Measurements from ENCODE around the gene IFT52. TPM values are rescaled to one million over a fixed set of nuclear protein-coding genes. Genes with fewer than 3 reads are reported as not detected.
"Not testable (repeated sequence)": the region's sequence is repeated elsewhere in the genome, so short reads cannot be mapped to it uniquely, and the experiment has no call there.

The IFT52 gene
- total RNA-seq, 2 donors from 2014 or later: 19.2 to 24.8 TPM

- no peak for DNase-seq
- intact Hi-C loops (cut with DNase I, micrococcal nuclease): no loop called here
- no peak for ATAC-seq
Observed at GRCh38 chr20:43564993-43565757, 25.6 kb upstream of the IFT52 start.

DNA sequence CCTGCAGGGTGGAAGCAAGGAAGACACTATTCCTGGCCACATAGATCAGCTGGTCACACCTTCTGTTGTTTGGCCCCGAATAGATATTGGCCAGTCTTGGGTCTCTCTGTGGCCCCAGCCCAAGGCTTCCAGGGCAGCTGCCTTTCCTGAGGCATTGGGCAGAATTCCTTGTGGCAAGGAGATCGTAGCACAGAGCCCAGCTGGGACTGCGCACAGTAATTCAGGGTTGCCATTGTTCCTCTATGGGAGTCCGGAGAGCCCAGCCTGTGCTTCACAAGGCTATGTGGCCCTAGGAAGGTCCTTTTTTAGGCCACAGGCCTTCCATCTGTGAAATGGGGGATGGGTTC is 25.0 kb upstream of the IFT52 start:
- no peak for DNase-seq
- intact Hi-C loops (cut with DNase I, micrococcal nuclease): no loop called here
- no peak for ATAC-seq

DNA sequence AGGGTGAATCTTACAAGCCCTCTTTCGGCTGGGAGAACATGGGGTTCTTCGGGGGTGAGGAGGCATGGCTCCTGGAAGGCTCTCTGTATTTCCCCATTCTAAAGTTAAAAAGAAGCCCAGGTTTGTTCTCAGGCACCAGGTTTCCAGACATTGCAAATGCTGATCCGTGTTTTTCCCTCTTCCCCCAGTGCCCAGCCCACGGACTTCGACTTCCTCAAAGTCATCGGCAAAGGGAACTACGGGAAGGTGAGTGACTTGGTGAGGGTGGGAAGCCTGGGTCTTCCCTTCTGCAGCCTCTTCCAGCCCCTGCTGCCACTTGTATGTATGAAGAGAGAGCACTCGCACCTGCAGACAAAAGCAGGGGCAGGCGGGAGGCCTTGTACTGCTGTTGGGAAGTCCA is 23.3 kb upstream of the IFT52 start:
- intact Hi-C loops (cut with DNase I, micrococcal nuclease): no loop called here
- ATAC-seq: no peak

GRCh38 chr20:43568706-43569105 is 22.0 kb upstream of the IFT52 start:
- intact Hi-C loops (cut with DNase I, micrococcal nuclease): no loop called here
- DNase-seq: no peak
- ATAC-seq: no peak

More for the DNA sequence above, 23.3 kb upstream of the IFT52 start:
- DNase-seq: no peak

- DNase-seq (no peak), ATAC-seq (no peak)
- intact Hi-C loops (cut with DNase I, micrococcal nuclease): no loop called here
Observed at GRCh38 chr20:43569282-43569681, 21.5 kb upstream of the IFT52 start.

DNA sequence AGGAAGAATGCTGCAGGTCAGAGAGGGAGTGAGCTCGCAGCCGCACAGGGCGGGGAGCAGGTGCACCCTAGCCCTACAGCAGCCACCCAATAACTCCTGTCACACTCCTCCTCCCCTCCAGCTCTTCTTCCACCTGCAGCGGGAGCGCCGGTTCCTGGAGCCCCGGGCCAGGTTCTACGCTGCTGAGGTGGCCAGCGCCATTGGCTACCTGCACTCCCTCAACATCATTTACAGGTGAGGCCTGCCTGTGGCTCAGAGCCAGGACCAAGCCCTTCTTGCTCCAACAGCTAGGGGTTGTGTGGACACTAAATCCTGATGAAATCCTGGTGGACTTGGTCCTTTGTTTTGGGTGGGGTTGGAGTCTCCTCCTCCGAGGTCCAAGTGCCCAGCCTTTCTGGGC is 20.2 kb upstream of the IFT52 start:
- peak; percentile 90 for ATAC-seq

DNA sequence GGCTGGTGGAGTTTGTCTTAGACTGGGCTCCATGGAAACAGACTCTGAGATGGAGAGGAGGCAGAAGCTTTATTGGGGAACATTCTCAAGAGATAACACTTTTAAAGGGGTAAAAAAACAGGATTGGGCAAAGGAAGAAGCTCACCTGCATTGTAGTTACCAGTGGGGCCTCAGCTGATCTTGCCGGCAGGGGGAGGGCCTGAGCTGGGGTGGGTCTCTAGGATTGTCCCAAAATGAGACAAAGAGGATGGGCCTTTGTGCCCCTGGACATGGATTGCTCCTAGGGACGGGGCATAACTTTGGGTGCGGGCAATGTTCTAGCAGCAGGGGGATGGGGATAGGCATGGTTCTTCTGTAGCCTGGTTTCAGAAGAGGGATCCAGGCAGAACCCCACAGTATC is 19.4 kb upstream of the IFT52 start:
- no peak for ATAC-seq
- intact Hi-C loops (cut with DNase I, micrococcal nuclease): no loop called here
- no peak for DNase-seq

More for the DNA sequence above, 20.2 kb upstream of the IFT52 start:
- intact Hi-C loops (cut with DNase I, micrococcal nuclease): no loop called here
- peak; percentile 79 to 81 for DNase-seq

DNA sequence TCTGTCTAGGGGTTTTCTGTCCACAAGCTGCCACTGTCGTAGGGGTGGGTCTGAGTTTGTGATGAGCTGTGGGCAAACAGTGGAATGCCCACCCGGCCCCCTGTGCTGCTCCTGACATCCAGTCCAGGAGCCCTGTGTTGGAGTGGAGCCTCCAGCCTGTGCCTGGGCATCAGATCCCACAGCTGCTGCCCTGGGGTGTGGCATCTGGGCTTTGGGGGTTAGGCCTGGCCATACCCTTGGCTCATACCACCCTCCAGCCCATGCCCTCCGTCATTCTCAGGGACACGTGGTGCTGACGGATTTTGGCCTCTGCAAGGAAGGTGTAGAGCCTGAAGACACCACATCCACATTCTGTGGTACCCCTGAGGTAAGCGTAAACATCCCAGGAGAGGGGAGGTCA is 19.0 kb upstream of the IFT52 start:
- ATAC-seq: no peak
- intact Hi-C loops (cut with DNase I, micrococcal nuclease): no loop called here
- DNase-seq: no peak

- ATAC-seq: no peak
Observed at GRCh38 chr20:43572891-43573290, 17.8 kb upstream of the IFT52 start.

GRCh38 chr20:43576108-43576507 is 14.6 kb upstream of the IFT52 start:
- DNase-seq (no peak), ATAC-seq (no peak)
- intact Hi-C loops (cut with DNase I, micrococcal nuclease): no loop called here

More at GRCh38 chr20:43572891-43573290, 17.8 kb upstream of the IFT52 start:
- intact Hi-C loops (cut with DNase I, micrococcal nuclease): no loop called here
- DNase-seq: no peak

GRCh38 chr20:43579861-43580793 is 10.6 kb upstream of the IFT52 start:
- ATAC-seq (peak; percentile 90), DNase-seq (peak in 1 of 2 donors; percentile 28)
- intact Hi-C loops (cut with DNase I, micrococcal nuclease): no loop called here

GRCh38 chr20:43583133-43583864 is 7.4 kb upstream of the IFT52 start:
- ATAC-seq (no peak), DNase-seq (no peak)
- intact Hi-C loops (cut with DNase I, micrococcal nuclease): no loop called here

- peak in 1 of 2 donors; percentile 43 for DNase-seq
- intact Hi-C loops (cut with DNase I, micrococcal nuclease): no loop called here
- no peak for ATAC-seq
Observed at GRCh38 chr20:43583982-43584432, 6.7 kb upstream of the IFT52 start.

GRCh38 chr20:43584448-43585136 is 6.1 kb upstream of the IFT52 start:
- no peak for DNase-seq
- no peak for ATAC-seq
- intact Hi-C loops (cut with DNase I, micrococcal nuclease): no loop called here

- DNase-seq: no peak
- intact Hi-C loops (cut with DNase I, micrococcal nuclease): no loop called here
- no peak for ATAC-seq
Observed at GRCh38 chr20:43586641-43587040, 4.1 kb upstream of the IFT52 start.

DNA sequence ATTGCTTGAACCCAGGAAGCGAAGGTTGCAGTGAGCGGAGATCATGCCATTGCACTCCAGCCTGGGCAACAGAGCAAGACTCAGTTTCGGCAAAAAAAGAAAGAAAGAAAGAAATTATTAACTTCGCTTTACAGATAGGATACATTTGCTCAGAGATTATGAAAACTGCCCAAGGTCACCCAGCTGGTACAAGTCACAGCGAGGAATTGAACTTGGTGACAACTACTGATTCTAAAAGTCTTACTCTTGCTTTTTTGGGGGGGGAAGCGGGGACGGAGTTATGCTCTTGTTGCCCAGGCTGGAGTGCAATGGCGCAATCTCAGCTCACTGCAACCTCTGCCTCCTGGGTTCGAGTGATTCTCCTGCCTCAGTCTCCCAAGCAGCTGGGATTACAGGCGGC is 2.2 kb upstream of the IFT52 start:
- ATAC-seq; intact Hi-C loops (cut with DNase I, micrococcal nuclease); DNase-seq: not testable (repeated sequence)

GRCh38 chr20:43590036-43590391 is 723 bp upstream of the IFT52 start:
- DNase-seq: peak in 1 of 2 donors; percentile 39
- ATAC-seq: peak; percentile 10
- intact Hi-C loops (cut with DNase I, micrococcal nuclease): no loop called here

DNA sequence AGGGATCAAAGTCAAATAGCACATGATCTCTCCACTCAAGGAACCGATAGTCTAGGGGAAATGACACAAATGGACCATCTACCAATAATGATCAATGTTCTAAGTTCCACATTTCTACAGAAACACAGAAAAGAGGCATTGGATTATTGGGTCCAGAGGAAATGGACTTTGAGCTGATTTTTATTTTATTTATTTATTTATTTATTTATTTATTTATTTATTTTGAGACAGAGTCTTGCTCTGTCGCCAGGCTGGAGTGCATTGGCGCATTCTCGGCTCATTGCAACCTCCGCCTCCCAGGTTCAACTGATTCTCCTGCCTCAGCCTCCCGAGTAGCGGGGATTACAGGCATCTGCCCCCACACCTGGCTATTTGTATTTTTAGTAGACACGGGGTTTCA is 11.2 kb downstream of the IFT52 start:
- intact Hi-C loops (cut with DNase I, micrococcal nuclease); ATAC-seq: not testable (repeated sequence)

GRCh38 chr20:43603124-43603523 is 12.4 kb downstream of the IFT52 start:
- no peak for ATAC-seq
- DNase-seq: no peak
- intact Hi-C loops (cut with DNase I, micrococcal nuclease): no loop called here

More for the DNA sequence above, 11.2 kb downstream of the IFT52 start:
- not testable (repeated sequence) for DNase-seq
